GM12875 (cell line): ENCODE results near the gene EGFL7.

Source experiments
- H3K4me3 ChIP-seq: one replicate; pipeline ENCODE4 v1.5.1; 2011; ENCODE audit warnings: low read depth, low read length, control low read depth
- CTCF ChIP-seq: IDR thresholded peaks from 2 replicates; pipeline ENCODE4 v1.5.1; 2011; ENCODE audit warnings: low read depth, mild to moderate bottlenecking, control low read depth, inconsistent platforms, low read length, moderate library complexity, borderline replicate concordance; ENCODE audit not compliant: insufficient read depth

EGFL7 gene

GRCh38 chr9:136621734-136622093 is 41.0 kb upstream of the EGFL7 start:
- H3K4me3 ChIP-seq: no peak overlapping the region
- TF ChIP-seq CTCF: no peak

GRCh38 chr9:136622538-136622948 is 40.2 kb upstream of the EGFL7 start:
- H3K4me3 ChIP-seq: no peak overlapping the region
- no peak for TF ChIP-seq CTCF

DNA sequence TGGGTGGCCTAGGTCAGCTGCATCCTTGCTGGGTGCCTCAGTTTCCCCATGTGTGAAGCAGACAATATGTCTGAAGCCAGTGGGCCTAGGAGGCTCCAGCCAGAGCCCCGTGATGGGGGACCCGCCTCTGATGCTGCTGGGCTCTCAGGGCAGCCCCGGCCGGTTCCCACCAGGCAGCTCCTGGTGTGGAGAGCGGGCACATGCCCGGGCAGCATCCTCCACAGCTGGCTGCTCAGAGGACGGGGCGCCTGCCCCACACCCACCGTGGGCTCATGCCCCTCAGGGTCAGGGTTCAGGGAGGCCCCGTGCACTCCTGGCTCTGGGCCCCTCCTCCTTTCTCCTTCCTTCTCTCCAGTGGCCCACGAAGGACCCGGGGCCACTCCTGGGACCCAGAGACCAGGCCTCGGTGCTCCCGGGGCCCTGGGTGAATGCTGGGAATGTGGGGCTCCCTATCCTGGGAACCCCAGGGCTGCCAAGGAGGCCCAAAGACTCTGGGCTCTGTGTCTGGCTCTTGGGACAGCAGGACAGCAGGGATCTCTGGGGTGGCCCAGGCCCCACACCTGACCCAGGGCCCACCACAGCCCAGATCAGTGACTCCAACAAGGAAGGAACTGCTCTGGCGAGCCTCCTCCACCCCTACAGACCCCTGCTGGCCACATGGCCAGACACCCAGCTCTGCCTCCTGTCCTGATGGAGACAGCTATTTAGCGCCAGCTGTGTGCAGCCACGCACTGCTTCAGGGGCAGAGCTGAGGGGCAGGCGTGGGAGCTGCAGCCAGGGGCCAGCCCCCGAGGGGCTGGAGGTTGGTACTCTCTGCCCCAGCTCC is 39.5 kb upstream of the EGFL7 start:
- H3K4me3 ChIP-seq: no peak overlapping the region
- no peak for TF ChIP-seq CTCF

GRCh38 chr9:136623842-136624183 is 38.9 kb upstream of the EGFL7 start:
- no peak for TF ChIP-seq CTCF
- H3K4me3 ChIP-seq: no peak overlapping the region

DNA sequence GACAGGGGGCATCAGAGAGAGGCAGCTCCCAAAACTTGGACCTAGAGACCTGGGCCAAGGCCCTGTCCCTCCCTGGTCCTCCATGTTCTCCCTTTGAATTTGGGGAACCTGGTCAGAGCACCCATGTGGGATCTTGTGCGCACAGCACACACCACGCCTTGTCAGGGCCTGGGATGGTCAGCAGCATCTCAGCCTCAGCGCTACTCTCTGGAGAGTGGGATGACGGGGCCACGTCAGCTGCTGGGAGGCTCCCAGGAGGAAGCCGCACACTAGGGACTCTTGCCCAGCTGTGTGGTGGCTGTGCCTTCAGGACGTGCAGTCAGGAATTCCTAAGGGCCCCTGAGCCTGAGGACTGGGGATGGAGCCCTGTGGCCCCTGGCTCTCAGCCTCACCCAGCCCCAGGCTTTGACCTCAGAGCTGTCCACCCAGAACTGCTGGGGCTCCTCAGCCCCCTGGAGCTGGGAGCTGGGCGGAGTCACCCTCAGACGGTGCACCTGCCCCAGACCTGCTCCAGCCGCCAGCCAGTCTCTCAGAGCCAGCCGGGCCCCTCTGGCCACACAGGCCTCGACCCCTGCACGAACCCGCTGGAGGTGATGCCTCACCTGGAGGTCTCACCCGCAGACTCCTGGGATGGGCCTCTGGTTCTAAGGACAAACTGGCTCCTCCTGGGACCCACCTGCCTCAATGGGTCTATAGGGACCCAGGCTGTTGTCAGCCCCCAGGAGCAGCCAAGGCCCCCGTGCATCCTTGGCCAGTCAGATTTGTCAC is 38.3 kb upstream of the EGFL7 start:
- H3K4me3 ChIP-seq: no peak overlapping the region
- TF ChIP-seq CTCF: no peak

- TF ChIP-seq CTCF: no peak
- no peak overlapping the region for H3K4me3 ChIP-seq
These were observed 37.3 kb upstream of the EGFL7 start for GRCh38 chr9:136625101-136626065.
